ENCODE results near the gene ATXN7L1. TPM values are rescaled to one million over a fixed set of nuclear protein-coding genes. Genes with fewer than 3 reads are reported as not detected.

ATXN7L1 gene, protein sequence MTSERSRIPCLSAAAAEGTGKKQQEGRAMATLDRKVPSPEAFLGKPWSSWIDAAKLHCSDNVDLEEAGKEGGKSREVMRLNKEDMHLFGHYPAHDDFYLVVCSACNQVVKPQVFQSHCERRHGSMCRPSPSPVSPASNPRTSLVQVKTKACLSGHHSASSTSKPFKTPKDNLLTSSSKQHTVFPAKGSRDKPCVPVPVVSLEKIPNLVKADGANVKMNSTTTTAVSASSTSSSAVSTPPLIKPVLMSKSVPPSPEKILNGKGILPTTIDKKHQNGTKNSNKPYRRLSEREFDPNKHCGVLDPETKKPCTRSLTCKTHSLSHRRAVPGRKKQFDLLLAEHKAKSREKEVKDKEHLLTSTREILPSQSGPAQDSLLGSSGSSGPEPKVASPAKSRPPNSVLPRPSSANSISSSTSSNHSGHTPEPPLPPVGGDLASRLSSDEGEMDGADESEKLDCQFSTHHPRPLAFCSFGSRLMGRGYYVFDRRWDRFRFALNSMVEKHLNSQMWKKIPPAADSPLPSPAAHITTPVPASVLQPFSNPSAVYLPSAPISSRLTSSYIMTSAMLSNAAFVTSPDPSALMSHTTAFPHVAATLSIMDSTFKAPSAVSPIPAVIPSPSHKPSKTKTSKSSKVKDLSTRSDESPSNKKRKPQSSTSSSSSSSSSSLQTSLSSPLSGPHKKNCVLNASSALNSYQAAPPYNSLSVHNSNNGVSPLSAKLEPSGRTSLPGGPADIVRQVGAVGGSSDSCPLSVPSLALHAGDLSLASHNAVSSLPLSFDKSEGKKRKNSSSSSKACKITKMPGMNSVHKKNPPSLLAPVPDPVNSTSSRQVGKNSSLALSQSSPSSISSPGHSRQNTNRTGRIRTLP
- 5.3 to 6.2 TPM (median 5.4 TPM) in 5 replicates for total RNA-seq (2022; extraction: Qiagen RNA extraction)

GRCh38 chr7:105876091-105876963, at the start of gene ATXN7L1:
ATXN7L1 (minus strand) TSS chr7:105876599; CDS start chr7:105876558, 41 bp downstream.

DNA sequence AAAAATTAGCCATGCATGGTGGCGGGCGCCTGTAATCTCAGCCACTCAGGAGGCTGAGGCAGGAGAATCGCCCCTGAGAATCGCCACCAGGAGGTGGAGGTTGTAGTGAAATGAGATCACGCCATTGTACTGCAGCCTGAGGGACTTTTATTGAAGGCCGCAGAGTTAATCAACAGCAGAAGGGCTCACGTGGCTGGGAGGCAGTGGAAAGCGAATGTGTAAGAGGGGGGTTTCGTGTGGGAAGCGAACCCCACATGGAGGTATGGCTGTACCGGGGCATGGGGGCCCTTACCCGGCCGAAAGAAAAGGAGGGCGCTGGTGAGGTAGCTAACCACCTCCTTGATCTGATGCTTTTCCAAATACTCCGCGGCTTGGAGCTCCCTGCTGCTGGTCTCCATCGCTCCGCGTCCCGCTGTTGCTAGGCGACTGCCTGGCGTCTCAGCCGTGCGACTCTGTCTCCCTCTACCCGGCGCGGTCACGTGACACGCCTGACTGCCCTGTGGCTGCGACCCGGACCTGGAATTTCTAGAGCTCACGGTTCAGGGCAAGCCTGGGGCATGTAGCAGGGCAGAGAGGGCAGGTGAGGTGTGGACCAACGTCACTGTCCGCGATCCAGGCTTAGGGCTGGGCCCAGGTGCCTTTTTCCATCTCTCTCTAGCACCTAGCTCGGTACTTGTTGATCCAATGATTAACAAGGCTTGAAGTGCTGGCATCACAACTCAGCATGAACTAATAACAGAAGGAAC, 295.2 kb downstream of the ATXN7L1 start, which contains the start of gene EFCAB10:
TSS of gene EFCAB10 (minus strand) at position 428 of the 746 bp plus-strand sequence. CDS start at position 398, 30 bp downstream.

Other genes starting within 250 kb of the ATXN7L1 start
- 3.6 to 4.9 TPM (median 4.2 TPM) in 5 replicates for gene CDHR3, start 86.7 kb upstream of the ATXN7L1 start, total RNA-seq (2022; extraction: Qiagen RNA extraction)
- 77.1 to 109 TPM (median 85.4 TPM) in 5 replicates for gene SYPL1, start 235.7 kb upstream of the ATXN7L1 start, total RNA-seq (2022; extraction: Qiagen RNA extraction)